Left ventricle myocardium inferior (tissue), 1 donor: ENCODE results near the gene ZNF804B. TPM values are rescaled to one million over a fixed set of nuclear protein-coding genes. Genes with fewer than 3 reads are reported as not detected.

Source experiments
- DNase-seq: peaks from one replicate; pipeline ENCODE4 v3.0.0-alpha.2; 2020
- H3K27ac ChIP-seq: fragments of 200-600 bp; replicated peaks from 2 replicates; pipeline ENCODE4 v1.8.0; 2021
- H3K27me3 ChIP-seq: fragments of 200-600 bp; 2 replicates; pipeline ENCODE4 v1.8.0; 2021; ENCODE audit warnings: low read depth
- H3K36me3 ChIP-seq: fragments of 200-600 bp; 2 replicates; pipeline ENCODE4 v1.8.0; 2021
- H3K4me1 ChIP-seq: fragments of 200-600 bp; 2 replicates; pipeline ENCODE4 v1.8.0; 2021
- H3K4me3 ChIP-seq: fragments of 200-600 bp; 2 replicates; pipeline ENCODE4 v1.8.0; 2021; ENCODE audit warnings: mild to moderate bottlenecking, moderate library complexity
- H3K9me3 ChIP-seq: fragments of 200-600 bp; replicated peaks from 2 replicates; pipeline ENCODE4 v1.8.0; 2021
- CTCF ChIP-seq: fragments of 200-600 bp; IDR thresholded peaks from 2 replicates; pipeline ENCODE4 v1.8.0; 2021; ENCODE audit warnings: antibody characterized with exemption, mild to moderate bottlenecking, borderline replicate concordance
- intact Hi-C: fragments of 100-400 bp; cut with micrococcal nuclease; formaldehyde crosslinking; loops from one replicate; pipeline ENCODE4 v1.11.0; 2022
- total RNA-seq: library from RNA; stranded (reverse); fragmentation: NEBNext Ultra II Directional; extraction: Animal tissue kit (Norgen Biotek cat#: 25700); gene quantifications from one replicate; pipeline ENCODE4 v1.2.1, GENCODE V29; 2021
- donor health status: DM: no; HTN: yes; CAD: no; lungs with severe emphysema.

ZNF804B gene
- total RNA-seq, 1 donor from 2014 or later: not detected

- Histone ChIP-seq H3K4me1 (no peaks in the 10 kb centered on the region), H3K27me3 (no peaks in the 10 kb centered on the region), H3K36me3 (no peaks in the 10 kb centered on the region), H3K27ac (no peak overlapping the region), H3K4me3 (no peak overlapping the region), H3K9me3 (no peaks in the 10 kb centered on the region)
- DNase-seq: no peak
- no peak for TF ChIP-seq CTCF
- intact Hi-C loops: no loop called here
Measured at GRCh38 chr7:88885131-88885530, 125.6 kb downstream of the ZNF804B start.

- intact Hi-C loops: no loop called here
- Histone ChIP-seq H3K4me1 (no peaks in the 10 kb centered on the region), H3K9me3 (no peaks in the 10 kb centered on the region), H3K27ac (no peak overlapping the region), H3K27me3 (no peaks in the 10 kb centered on the region), H3K36me3 (no peaks in the 10 kb centered on the region), H3K4me3 (no peak overlapping the region)
- DNase-seq: no peak
- TF ChIP-seq CTCF: no peak
Measured at GRCh38 chr7:88888684-88889083, 129.2 kb downstream of the ZNF804B start.

GRCh38 chr7:88910516-88910915 lies 151.0 kb downstream of the ZNF804B start:
- Histone ChIP-seq H3K9me3 (no peaks in the 10 kb centered on the region), H3K4me3 (no peak overlapping the region), H3K36me3 (no peaks in the 10 kb centered on the region), H3K27me3 (no peaks in the 10 kb centered on the region), H3K27ac (no peak overlapping the region), H3K4me1 (no peaks in the 10 kb centered on the region)
- intact Hi-C loops: no loop called here
- no peak for DNase-seq
- no peak for TF ChIP-seq CTCF

GRCh38 chr7:88912852-88913251 lies 153.4 kb downstream of the ZNF804B start:
- H3K36me3 ChIP-seq: no peaks in the 10 kb centered on the region

GRCh38 chr7:88915615-88916014 lies 156.1 kb downstream of the ZNF804B start:
- intact Hi-C loops: no loop called here
- no peaks in the 10 kb centered on the region for H3K9me3 ChIP-seq
- H3K4me1 ChIP-seq: no peaks in the 10 kb centered on the region
- H3K4me3 ChIP-seq: no peak overlapping the region
- H3K36me3 ChIP-seq: no peaks in the 10 kb centered on the region
- DNase-seq: no peak
- TF ChIP-seq CTCF: no peak
- H3K27me3 ChIP-seq: no peaks in the 10 kb centered on the region
- H3K27ac ChIP-seq: no peak overlapping the region

More at GRCh38 chr7:88912852-88913251, 153.4 kb downstream of the ZNF804B start:
- no peak for TF ChIP-seq CTCF
- no peaks in the 10 kb centered on the region for H3K9me3 ChIP-seq
- no peak overlapping the region for H3K4me3 ChIP-seq
- H3K27ac ChIP-seq: no peak overlapping the region
- intact Hi-C loops: no loop called here
- DNase-seq: no peak
- H3K27me3 ChIP-seq: no peaks in the 10 kb centered on the region
- H3K4me1 ChIP-seq: no peaks in the 10 kb centered on the region

- Histone ChIP-seq H3K4me1 (no peaks in the 10 kb centered on the region), H3K27me3 (no peaks in the 10 kb centered on the region), H3K27ac (no peak overlapping the region), H3K9me3 (no peaks in the 10 kb centered on the region), H3K36me3 (no peaks in the 10 kb centered on the region), H3K4me3 (no peak overlapping the region)
- no peak for DNase-seq
- intact Hi-C loops: no loop called here
- no peak for TF ChIP-seq CTCF
Measured at GRCh38 chr7:88919478-88920131, 160.1 kb downstream of the ZNF804B start.
